Activated T-cell treated with anti-CD3 and anti-CD28 coated beads, Interleukin-2, amount 50 U/mL, for 4 hours (primary cell): ENCODE results near the gene CPN1. TPM values are rescaled to one million over a fixed set of nuclear protein-coding genes. Genes with fewer than 3 reads are reported as not detected.
"Not testable (repeated sequence)": the region's sequence is repeated elsewhere in the genome, so short reads cannot be mapped to it uniquely, and the experiment has no call there.

Experiments used
- ATAC-seq, 2 donors: fragments of 200-7000 bp; cut with Tn5 transposase; one replicate each; pipeline ENCODE4 v1.10.0; 2021
- DNase-seq: peaks from one replicate; pipeline ENCODE4 v3.0.0-alpha.2; 2020
- H3K27me3 Mint-ChIP-seq: one replicate; pipeline ENCODE4 v1.8.0; 2021; ENCODE audit warnings: low read depth, mixed read lengths
- H3K36me3 Mint-ChIP-seq: one replicate; pipeline ENCODE4 v1.8.0; 2022; ENCODE audit warnings: mixed read lengths; ENCODE audit not compliant: insufficient read depth
- H3K4me1 Mint-ChIP-seq: one replicate; pipeline ENCODE4 v1.8.0; 2021; ENCODE audit warnings: low read depth, mixed read lengths
- H3K4me3 Mint-ChIP-seq: one replicate; pipeline ENCODE4 v1.8.0; 2021; ENCODE audit warnings: mild to moderate bottlenecking, moderate library complexity, mixed read lengths
- H3K9me3 Mint-ChIP-seq: one replicate; pipeline ENCODE4 v1.8.0; 2021; ENCODE audit warnings: mixed read lengths
- total RNA-seq, 3 donors: library from RNA; stranded (reverse); gene quantifications; one replicate each; pipeline ENCODE4 v1.2.1, GENCODE V29; 2021

Gene CPN1
- total RNA-seq, 3 donors from 2014 or later, result not detected

- no peaks in the 10 kb centered on the region for H3K36me3 Mint-ChIP-seq
- no peaks in the 10 kb centered on the region for H3K9me3 Mint-ChIP-seq
- DNase-seq (no peak), ATAC-seq (no peak)
- peaks cover 4% of the 10 kb centered on the region for H3K27me3 Mint-ChIP-seq
- H3K4me1 Mint-ChIP-seq, result peaks cover 5% of the 10 kb centered on the region
- no peak overlapping the region for H3K4me3 Mint-ChIP-seq
These were observed 59.3 kb downstream of the CPN1 start for GRCh38 chr10:100022403-100022802.

GRCh38 chr10:100021322-100021721, 60.3 kb downstream of the CPN1 start:
- Mint-ChIP-seq H3K36me3 (no peaks in the 10 kb centered on the region), H3K9me3 (no peaks in the 10 kb centered on the region), H3K27me3 (peaks cover 4% of the 10 kb centered on the region), H3K4me3 (no peak overlapping the region), H3K4me1 (peaks cover 5% of the 10 kb centered on the region)
- DNase-seq (no peak), ATAC-seq (no peak)

- H3K9me3 Mint-ChIP-seq, result no peaks in the 10 kb centered on the region
- H3K27me3 Mint-ChIP-seq, result peaks cover 4% of the 10 kb centered on the region
- H3K4me1 Mint-ChIP-seq, result peaks cover 5% of the 10 kb centered on the region
- no peak for DNase-seq
- no peaks in the 10 kb centered on the region for H3K36me3 Mint-ChIP-seq
- H3K4me3 Mint-ChIP-seq, result no peak overlapping the region
- ATAC-seq, result no peak
These were observed 60.8 kb downstream of the CPN1 start for GRCh38 chr10:100020886-100021253.

GRCh38 chr10:100020142-100020885, 61.4 kb downstream of the CPN1 start:
- Mint-ChIP-seq H3K4me1 (peaks cover 5% of the 10 kb centered on the region), H3K9me3 (no peaks in the 10 kb centered on the region), H3K27me3 (peaks cover 4% of the 10 kb centered on the region), H3K36me3 (no peaks in the 10 kb centered on the region), H3K4me3 (no peak overlapping the region)
- DNase-seq (no peak), ATAC-seq (peak; percentile 58 to 78)

- peaks cover 5% of the 10 kb centered on the region for H3K4me1 Mint-ChIP-seq
- H3K27me3 Mint-ChIP-seq, result peaks cover 4% of the 10 kb centered on the region
- ATAC-seq (no peak), DNase-seq (no peak)
- no peaks in the 10 kb centered on the region for H3K9me3 Mint-ChIP-seq
- no peak overlapping the region for H3K4me3 Mint-ChIP-seq
- H3K36me3 Mint-ChIP-seq, result no peaks in the 10 kb centered on the region
These were observed 61.9 kb downstream of the CPN1 start for GRCh38 chr10:100019787-100020141.

- Mint-ChIP-seq H3K27me3 (no peaks in the 10 kb centered on the region), H3K4me1 (peaks cover 16% of the 10 kb centered on the region), H3K4me3 (no peak overlapping the region), H3K9me3 (no peaks in the 10 kb centered on the region), H3K36me3 (no peaks in the 10 kb centered on the region)
- DNase-seq (no peak), ATAC-seq (no peak)
These were observed 67.5 kb downstream of the CPN1 start for GRCh38 chr10:100014071-100014762.

GRCh38 chr10:100013621-100014020, 68.0 kb downstream of the CPN1 start:
- H3K9me3 Mint-ChIP-seq, result no peaks in the 10 kb centered on the region
- no peak overlapping the region for H3K4me3 Mint-ChIP-seq
- peaks cover 22% of the 10 kb centered on the region for H3K4me1 Mint-ChIP-seq
- no peaks in the 10 kb centered on the region for H3K27me3 Mint-ChIP-seq
- DNase-seq (no peak), ATAC-seq (no peak)
- no peaks in the 10 kb centered on the region for H3K36me3 Mint-ChIP-seq

- not testable (repeated sequence) for H3K36me3 Mint-ChIP-seq, H3K4me3 Mint-ChIP-seq, ATAC-seq, H3K9me3 Mint-ChIP-seq, H3K27me3 Mint-ChIP-seq, DNase-seq
- peaks cover 36% of the 10 kb centered on the region for H3K4me1 Mint-ChIP-seq
These were observed 69.8 kb downstream of the CPN1 start for GRCh38 chr10:100011906-100012305.

- Mint-ChIP-seq H3K27me3 (no peaks in the 10 kb centered on the region), H3K4me1 (peaks cover 51% of the 10 kb centered on the region), H3K4me3 (peak within 1 kb of the TSS; percentile 86), H3K36me3 (no peaks in the 10 kb centered on the region), H3K9me3 (no peaks in the 10 kb centered on the region)
- peak; percentile 94 to 96 for ATAC-seq
- peak; percentile 80 for DNase-seq
These were observed 71.6 kb downstream of the CPN1 start, which contains the start of gene DNMBP for GRCh38 chr10:100009793-100010676. DNMBP (minus strand) TSS chr10:100009947; CDS start chr10:99972124, 37,823 bp downstream.

GRCh38 chr10:100009283-100009792, 72.3 kb downstream of the CPN1 start:
- peak overlapping the region; percentile 79 for H3K4me3 Mint-ChIP-seq
- no peaks in the 10 kb centered on the region for H3K9me3 Mint-ChIP-seq
- ATAC-seq (peak; percentile 75 to 76), DNase-seq (no peak)
- no peaks in the 10 kb centered on the region for H3K27me3 Mint-ChIP-seq
- H3K36me3 Mint-ChIP-seq, result no peaks in the 10 kb centered on the region
- peaks cover 51% of the 10 kb centered on the region for H3K4me1 Mint-ChIP-seq

GRCh38 chr10:100008708-100009282, 72.9 kb downstream of the CPN1 start:
- Mint-ChIP-seq H3K27me3 (no peaks in the 10 kb centered on the region), H3K4me3 (peak overlapping the region; percentile 79), H3K36me3 (no peaks in the 10 kb centered on the region), H3K4me1 (peaks cover 47% of the 10 kb centered on the region), H3K9me3 (no peaks in the 10 kb centered on the region)
- DNase-seq (no peak), ATAC-seq (no peak)

GRCh38 chr10:100008142-100008522, 73.5 kb downstream of the CPN1 start:
- Mint-ChIP-seq H3K27me3 (no peaks in the 10 kb centered on the region), H3K36me3 (no peaks in the 10 kb centered on the region), H3K4me1 (peaks cover 45% of the 10 kb centered on the region), H3K4me3 (peak overlapping the region; percentile 53), H3K9me3 (no peaks in the 10 kb centered on the region)
- ATAC-seq (no peak), DNase-seq (no peak)

GRCh38 chr10:100007231-100008141, 74.2 kb downstream of the CPN1 start:
- DNase-seq (no peak), ATAC-seq (no peak)
- Mint-ChIP-seq H3K27me3 (no peaks in the 10 kb centered on the region), H3K4me3 (peak overlapping the region; percentile 53), H3K9me3 (no peaks in the 10 kb centered on the region), H3K4me1 (peaks cover 45% of the 10 kb centered on the region), H3K36me3 (no peaks in the 10 kb centered on the region)
